ENCODE results near the gene CFAP43.
"Not testable (repeated sequence)": the region's sequence is repeated elsewhere in the genome, so short reads cannot be mapped to it uniquely, and the experiment has no call there.

Gene CFAP43

GRCh38 chr10:104255311-104255981 is 23.3 kb upstream of the CFAP43 start:
- DNase-seq = peak; percentile 86 to 95

GRCh38 chr10:104254493-104255310 is 22.5 kb upstream of the CFAP43 start, which contains the start of gene GSTO1:
TSS of gene GSTO1 (plus strand) at chr10:104254892. CDS start at chr10:104254929, 37 bp downstream.
- DNase-seq = peak; percentile 82 to 85

- DNase-seq = no peak
These were observed 21.6 kb upstream of the CFAP43 start for GRCh38 chr10:104253606-104254410.

DNA sequence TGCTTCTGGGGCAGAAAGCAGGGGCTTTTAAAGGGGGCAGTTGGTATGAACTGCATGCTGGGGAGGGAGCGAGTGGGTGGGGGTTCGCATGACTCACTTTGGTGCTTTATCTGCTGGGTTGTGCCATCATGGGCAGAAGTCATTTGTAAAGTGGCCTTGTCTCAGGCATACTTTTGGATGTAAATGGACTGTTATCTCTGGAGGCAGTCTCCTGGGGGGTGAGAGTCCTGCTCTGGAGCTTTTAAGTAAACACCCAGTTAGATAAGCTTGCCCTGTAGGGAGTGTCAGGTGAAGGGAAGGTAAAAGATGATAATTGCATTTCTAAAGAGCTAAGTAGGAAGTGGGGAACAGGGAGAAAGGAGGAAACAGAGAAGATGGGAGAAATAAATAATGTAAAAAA is 20.9 kb upstream of the CFAP43 start:
- peak in 1 of 2 donors; percentile 40 for DNase-seq

DNA sequence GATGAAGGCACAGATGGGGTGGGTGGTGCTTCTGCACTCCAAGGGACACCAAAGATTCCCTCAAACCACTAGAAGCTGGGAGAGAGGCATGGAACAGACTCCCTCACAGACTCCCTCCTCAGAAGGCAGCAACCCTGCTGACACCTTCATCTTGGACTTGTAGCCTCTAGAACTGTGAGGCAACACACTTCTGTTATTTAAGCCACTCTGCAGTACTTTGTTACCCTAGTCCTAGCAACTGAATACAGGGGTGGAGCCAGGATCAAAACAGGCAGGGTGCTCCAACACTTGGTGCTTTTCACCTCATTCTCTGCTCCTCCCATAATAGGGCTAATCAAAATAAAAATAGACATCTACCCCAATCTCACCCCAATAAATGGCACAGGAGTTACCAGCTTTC is 20.2 kb upstream of the CFAP43 start:
- no peak for DNase-seq

DNA sequence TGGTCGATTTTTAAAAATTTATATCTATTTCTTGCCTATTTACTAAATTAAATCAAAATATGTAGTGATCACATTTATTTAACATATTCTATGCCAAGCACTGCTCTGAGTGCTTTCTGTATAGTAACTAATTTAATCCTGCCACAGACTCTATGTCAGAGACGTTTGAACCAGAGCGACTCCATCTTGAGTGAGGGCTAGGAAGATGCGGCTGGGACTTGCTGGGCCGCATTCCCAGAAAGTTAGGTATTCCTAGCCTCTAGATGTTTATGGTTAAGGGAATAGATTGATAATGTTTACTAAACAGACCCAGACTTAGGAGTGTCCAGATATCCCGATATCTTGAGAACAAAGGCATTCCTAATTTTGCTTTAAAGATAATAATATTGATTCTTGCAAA is 19.3 kb upstream of the CFAP43 start:
- no peak for DNase-seq

GRCh38 chr10:104250371-104250770 is 18.2 kb upstream of the CFAP43 start:
- no peak for DNase-seq

DNA sequence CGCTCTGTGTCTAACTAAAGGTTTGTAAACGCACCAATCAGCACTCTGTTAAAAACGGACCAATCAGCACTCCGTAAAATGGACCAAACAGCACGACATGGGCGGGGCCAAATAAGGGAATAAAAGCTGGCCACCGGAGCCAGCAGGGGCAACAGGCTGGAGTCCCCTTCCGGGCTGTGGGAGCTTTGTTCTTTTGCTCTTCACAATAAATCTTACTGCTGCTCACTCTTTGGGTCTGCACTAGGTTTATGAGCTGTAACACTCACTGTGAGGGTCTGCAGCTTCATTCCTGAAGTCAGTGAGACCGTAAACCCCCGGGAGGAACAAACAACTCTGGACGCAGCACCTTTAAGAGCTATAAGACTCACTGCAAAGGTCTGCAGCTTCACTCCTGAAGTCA is 16.8 kb upstream of the CFAP43 start:
- not testable (repeated sequence) for DNase-seq

GRCh38 chr10:104247513-104248146 is 15.5 kb upstream of the CFAP43 start:
- peak; percentile 47 to 62 for DNase-seq

DNA sequence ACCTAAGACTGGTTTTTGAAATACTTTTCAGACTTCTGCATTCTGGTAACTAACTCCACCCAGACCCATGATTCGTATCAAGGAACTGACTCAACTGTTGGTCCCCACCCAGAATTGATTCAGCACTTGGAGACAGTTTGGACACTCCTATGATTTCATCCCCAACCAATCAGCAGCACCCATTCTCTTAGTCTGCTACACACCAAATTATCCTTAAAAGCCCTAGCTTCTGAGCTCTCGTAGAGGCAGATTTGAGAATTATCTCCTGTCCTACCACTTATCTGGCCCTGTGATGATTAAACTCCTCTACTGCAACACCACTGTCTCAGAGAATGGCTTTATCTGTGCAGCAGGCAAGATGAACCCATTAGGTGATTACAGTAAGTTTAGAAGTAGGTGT is 14.8 kb upstream of the CFAP43 start:
- DNase-seq = peak; percentile 96 to 100

GRCh38 chr10:104245066-104245632 is 13.0 kb upstream of the CFAP43 start:
- DNase-seq = no peak

DNA sequence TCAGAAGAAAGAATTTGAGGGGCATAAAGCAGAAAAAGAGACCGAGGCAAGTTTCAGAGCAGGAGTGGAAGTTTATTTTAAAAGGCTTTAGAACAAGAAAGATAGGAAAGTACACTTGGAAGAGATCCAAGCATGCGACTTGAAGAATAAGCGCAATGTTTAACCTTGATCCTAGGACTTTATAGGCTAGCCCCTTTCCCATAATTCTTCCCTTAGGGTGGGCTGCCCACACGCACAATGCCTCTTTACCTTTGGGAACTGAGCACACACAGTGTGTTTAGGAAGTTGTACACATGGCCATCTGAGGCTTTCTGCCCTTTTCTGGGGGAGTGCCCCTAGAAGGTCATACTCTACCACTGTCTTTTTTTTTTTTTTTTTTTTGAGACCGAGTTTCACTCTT is 11.3 kb upstream of the CFAP43 start:
- DNase-seq = no peak

- DNase-seq = not testable (repeated sequence)
These were observed 10.8 kb upstream of the CFAP43 start for GRCh38 chr10:104243009-104243408.

- no peak for DNase-seq
These were observed 10.4 kb upstream of the CFAP43 start for GRCh38 chr10:104242545-104242944.

- no peak for DNase-seq
These were observed 7.9 kb upstream of the CFAP43 start for GRCh38 chr10:104240078-104240477.

DNA sequence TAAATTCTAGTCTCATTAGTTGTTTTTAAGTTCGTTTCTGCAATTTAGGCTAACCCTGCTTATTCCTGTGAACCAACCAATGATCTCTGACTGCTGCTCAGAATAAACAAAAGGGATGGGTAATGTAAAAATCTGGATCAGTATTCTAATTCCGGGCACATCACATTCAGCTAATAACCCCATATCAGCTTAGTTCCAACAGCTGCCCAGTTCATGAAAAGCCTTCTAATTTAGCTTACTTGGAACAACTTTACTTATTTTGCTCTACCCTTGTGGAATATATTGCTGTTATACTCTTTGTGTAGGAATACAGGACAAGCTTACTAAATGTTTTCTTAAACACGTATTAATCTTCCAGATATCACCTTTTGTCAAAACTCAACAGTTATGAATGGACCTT is 3.6 kb upstream of the CFAP43 start:
- DNase-seq = no peak

DNA sequence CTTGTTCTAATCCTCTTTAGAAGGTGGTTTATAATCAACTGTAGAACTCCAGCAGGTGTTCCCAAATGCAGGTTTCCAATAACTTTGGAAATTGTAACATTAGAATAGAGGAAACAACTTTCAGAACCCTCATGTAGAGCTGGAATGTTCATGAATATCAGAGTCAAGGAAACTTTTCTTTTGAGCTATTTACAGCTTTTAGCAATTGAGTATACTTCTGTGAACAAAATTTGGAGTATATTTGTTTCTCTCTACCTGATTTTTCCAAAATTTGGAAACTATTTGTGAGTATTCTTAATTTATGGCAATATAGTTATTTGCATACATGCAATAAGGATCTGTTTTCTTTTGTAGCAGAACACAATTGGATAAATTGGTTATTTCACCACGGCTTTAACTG is 2.8 kb upstream of the CFAP43 start:
- no peak for DNase-seq

- no peak for DNase-seq
These were observed 1.7 kb upstream of the CFAP43 start for GRCh38 chr10:104233817-104234216.

DNA sequence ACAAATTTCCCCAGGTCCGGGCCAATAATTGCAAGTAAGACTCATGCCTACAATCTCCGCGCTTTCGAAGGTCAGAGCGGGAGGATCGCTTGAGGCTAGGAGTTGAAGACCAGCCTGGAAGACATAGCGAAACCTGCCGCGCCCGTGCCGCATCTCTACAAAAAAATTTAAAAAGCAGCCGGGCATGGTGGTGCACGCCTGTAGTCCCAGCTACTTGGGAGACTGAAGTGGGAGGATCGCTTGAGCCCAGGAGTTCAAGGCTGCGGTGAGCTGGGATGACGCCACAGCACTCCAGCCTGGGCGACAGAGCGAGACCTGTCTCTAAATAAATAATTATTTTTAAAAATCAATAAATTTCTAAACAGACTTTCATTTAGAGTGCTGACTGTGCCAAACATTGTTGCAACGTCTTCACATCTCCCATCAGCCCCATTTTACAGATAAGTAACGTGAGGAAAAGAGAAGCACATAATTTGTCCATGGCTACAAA is 494 bp upstream of the CFAP43 start:
- no peak for DNase-seq

GRCh38 chr10:104230490-104230889 is 1.7 kb downstream of the CFAP43 start:
- DNase-seq = no peak

- DNase-seq = no peak
These were observed 8.9 kb downstream of the CFAP43 start for GRCh38 chr10:104223304-104223703.

- DNase-seq = no peak
These were observed 11.6 kb downstream of the CFAP43 start for GRCh38 chr10:104220522-104220921.

Data from inflammatory macrophage treated with lipopolysaccharide for 1 hour (primary cell).